HG03095 (cell line): ENCODE measurements around the gene TGM4.

Experiments used
- ATAC-seq: cut with Tn5 transposase; IDR thresholded peaks from one replicate; pipeline ENCODE4 v1.9.1; 2021; ENCODE audit warnings: moderate library complexity; ENCODE audit not compliant: unreplicated experiment

Gene TGM4

GRCh38 chr3:44950275-44950734, 75.9 kb downstream of the TGM4 start:
- no peak for ATAC-seq

DNA sequence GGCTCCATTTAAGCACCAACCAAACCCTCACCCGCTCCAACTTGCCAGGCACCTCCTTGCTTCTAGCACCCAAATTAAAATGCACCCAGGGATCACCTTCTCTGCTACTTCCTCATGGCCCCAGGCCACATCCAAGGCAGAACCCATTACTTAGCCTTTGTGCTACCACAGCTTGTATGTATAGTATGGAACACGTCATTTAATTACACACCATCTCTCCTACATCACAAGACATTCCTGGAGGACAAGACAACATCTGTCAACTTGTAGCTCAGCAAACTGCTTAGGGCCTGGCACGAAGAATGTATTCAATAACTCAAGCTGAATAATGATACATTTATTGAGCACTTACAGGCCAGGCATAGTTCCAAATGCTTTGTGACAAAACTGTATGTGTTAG, 78.3 kb downstream of the TGM4 start:
- ATAC-seq = no peak

DNA sequence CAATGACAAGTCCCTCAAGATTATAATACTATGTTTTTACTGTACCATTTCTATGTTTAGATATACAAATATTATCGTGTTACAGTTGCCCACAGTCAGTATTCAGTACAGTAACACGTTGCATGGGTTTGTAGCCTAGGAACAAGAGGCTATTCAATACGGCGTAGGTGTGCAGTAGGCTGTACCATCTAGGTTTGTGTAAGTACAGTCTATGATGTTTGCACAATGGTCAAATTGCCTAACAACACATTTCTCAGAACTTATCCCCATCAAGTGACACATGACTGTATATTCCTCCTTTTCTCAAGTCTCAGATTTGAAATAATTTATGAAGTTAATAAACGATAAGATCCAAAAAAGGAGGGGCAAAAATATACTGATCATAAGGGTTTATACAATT, 79.9 kb downstream of the TGM4 start:
- ATAC-seq = no peak

DNA sequence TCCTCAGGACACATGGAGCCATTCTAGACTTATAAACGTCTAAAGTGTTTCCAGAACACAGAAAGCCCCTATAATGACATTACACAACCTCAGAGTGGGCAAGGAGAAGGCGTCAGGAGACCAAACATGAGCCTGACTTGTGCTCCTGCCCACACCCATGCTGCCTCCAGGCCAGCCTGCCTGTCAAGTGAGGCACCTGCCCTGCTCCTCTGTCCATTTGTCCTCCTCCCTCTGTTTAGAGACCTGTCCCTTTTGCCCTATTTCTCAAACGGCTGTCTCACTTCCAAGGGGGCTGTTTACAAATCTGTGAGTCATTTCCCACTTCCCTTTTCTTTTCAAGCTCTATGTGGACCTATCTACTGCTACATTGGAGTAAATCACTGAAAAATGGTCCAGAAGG, 80.6 kb downstream of the TGM4 start:
- ATAC-seq = peak; percentile 53

GRCh38 chr3:44955917-44956316, 81.5 kb downstream of the TGM4 start:
- no peak for ATAC-seq

- no peak for ATAC-seq
Observed at GRCh38 chr3:44957986-44958385, 83.6 kb downstream of the TGM4 start.

DNA sequence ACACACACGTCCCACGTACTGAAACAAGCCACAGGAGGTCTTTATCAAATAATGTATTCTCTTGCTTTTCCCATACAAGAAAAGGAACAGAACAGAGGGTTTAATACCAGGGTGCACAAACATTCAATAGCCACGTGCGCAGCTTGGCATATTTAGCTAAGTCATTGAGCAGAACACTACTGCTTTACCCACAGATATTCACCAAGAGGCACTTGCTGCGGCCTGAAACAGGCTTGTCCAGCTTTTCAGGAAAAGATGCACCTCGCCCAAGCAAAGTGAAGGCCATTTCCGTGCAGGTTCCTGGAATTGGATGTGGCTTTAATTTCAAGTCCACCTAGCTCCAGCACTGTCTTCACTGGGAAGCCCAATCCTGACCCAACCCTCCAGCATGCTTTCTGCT, 84.0 kb downstream of the TGM4 start:
- ATAC-seq = no peak

GRCh38 chr3:44960387-44961026, 86.1 kb downstream of the TGM4 start:
- ATAC-seq = peak; percentile 57

GRCh38 chr3:44961888-44962287, 87.5 kb downstream of the TGM4 start:
- ATAC-seq = no peak

DNA sequence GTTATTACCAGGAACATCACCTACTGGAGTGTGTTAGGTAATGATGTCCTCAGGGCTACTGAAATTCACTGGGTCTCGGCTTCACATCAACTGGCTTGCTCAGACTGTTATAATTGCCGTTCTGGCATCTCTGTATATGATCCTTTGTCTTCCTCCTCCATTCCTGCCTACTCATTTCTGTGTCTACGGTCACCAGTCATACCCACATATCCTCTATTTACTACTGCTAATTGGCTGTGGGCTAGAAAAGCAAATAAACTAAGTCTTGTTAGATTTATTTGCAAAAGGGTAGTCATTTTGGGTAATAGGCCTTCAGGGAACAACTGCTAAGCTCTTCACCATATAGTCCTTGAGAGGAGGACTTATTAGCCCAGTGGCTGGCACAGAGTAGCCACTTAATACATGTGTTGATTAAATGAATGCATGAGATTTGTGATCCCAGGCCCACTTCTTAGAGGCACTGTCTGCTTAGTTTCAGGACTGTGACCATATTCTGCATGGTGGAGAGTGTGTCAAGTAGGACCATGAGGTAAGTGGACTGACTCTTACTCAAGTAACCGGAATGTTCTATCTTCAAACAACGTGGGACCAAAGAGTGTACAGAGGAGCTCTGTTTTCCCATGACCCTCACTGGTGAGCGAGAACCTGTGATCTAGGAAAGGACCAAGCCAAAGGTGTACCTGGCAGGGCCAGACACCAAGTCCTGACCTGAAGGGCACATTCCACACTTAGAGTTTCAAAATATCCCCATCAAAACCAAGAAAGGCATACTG, 88.4 kb downstream of the TGM4 start:
- no peak for ATAC-seq

DNA sequence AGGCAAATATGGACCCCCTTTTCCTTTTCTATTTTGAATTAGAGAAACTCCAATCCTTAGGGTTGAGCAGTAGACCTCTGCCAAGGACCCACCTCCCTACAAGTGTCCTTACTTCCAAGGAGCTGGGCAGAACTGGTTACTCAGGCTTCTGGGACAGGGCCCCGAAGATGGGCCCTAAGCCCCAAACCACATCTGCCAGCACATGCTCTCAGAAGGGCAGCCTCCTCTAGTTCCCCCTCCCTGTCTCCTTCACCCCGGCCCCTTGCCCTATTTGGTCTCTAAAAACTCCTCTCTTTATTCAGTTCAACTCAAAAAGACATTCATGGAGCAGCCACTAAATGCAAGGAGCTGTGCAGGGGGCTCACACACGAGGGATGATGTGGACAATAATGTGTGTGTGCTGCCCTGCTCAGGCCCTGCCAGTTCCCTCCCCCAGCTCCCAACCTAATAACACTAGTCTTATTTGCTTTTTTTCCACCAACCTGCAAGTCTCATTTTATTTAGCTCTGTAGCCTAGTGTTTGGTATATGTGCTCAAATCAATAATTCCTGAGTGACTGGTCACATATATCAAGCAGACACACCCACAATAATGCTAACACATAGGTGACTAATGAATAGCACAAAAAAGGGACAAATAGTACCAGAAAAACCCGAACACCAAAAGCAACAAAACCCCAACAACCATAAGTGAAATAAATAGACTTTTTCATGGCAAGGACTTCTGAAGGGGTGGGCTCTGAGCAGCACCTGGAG, 89.3 kb downstream of the TGM4 start:
- ATAC-seq = no peak
